Cardiac fibroblast (primary cell): ENCODE measurements around the gene SERPINE1.

Experiments used
- DNase-seq, 2 donors: peaks; one replicate each; pipeline versions ENCODE4 v3.0.0 to v3.0.0-alpha.2; 2010; ENCODE audit warnings: low read depth in 2 of 2
- H3K4me3 ChIP-seq, 2 donors: replicated peaks in 1 of 2; 1 replicate in 1 of 2; 2 replicates in 1 of 2; pipeline ENCODE4 v1.5.1; 2011; ENCODE audit warnings: low read depth in 2 of 2, low read length in 2 of 2, mild to moderate bottlenecking in 2 of 2, moderate library complexity in 1 of 2
- TF ChIP-seq, protein P1 (sequence below): IDR thresholded peaks from one replicate; pipeline ENCODE4 v1.5.1; 2011; ENCODE audit warnings: low read depth, mild to moderate bottlenecking, low read length, inconsistent platforms

SERPINE1 gene

DNA sequence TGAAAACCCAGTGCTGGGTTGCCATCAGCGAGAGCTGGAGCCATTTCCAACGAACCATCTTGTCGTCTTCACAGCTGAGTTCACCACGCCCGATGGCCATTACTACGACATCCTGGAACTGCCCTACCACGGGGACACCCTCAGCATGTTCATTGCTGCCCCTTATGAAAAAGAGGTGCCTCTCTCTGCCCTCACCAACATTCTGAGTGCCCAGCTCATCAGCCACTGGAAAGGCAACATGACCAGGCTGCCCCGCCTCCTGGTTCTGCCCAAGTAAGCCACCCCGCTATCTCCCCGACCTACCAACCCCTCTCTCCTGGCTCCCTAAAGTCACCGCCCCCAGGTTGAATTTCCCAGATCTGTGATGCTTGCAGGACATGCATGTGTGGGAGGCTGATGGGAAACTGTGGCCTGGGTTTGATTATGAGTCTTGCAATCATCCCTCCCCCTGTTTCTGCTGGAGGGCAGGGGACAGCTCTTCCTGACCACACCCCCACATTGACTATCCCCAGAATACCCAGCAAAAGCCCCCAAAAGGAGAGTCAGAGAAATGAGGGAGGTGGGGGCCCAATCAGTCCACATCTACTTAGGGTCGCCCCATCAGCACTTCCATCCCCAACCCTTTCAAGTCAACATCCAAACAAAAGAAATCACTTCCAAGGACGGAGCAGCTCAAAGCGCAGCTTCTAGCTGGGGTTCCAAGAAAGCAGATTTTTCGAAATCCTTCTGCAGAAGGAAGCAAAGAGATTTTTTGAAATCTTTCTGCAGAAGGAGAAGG, 6.9 kb downstream of the SERPINE1 start:
- H3K4me3 ChIP-seq, result peak overlapping the region in 1 of 2 donors; percentile 24
- DNase-seq, result peak; percentile 75 to 80
- TF ChIP-seq, protein P1, sequence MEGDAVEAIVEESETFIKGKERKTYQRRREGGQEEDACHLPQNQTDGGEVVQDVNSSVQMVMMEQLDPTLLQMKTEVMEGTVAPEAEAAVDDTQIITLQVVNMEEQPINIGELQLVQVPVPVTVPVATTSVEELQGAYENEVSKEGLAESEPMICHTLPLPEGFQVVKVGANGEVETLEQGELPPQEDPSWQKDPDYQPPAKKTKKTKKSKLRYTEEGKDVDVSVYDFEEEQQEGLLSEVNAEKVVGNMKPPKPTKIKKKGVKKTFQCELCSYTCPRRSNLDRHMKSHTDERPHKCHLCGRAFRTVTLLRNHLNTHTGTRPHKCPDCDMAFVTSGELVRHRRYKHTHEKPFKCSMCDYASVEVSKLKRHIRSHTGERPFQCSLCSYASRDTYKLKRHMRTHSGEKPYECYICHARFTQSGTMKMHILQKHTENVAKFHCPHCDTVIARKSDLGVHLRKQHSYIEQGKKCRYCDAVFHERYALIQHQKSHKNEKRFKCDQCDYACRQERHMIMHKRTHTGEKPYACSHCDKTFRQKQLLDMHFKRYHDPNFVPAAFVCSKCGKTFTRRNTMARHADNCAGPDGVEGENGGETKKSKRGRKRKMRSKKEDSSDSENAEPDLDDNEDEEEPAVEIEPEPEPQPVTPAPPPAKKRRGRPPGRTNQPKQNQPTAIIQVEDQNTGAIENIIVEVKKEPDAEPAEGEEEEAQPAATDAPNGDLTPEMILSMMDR, result no peak

- DNase-seq, result peak; percentile 70 to 83
- TF ChIP-seq, protein P1, result no peak
Measured at GRCh38 chr7:101134399-101134980, 7.6 kb downstream of the SERPINE1 start.

GRCh38 chr7:101137651-101138212, 10.8 kb downstream of the SERPINE1 start:
- H3K4me3 ChIP-seq, result no peak overlapping the region
- DNase-seq, result peak; percentile 56 to 87
- TF ChIP-seq, protein P1, result no peak

More at GRCh38 chr7:101134399-101134980, 7.6 kb downstream of the SERPINE1 start:
- H3K4me3 ChIP-seq, result no peak overlapping the region

DNA sequence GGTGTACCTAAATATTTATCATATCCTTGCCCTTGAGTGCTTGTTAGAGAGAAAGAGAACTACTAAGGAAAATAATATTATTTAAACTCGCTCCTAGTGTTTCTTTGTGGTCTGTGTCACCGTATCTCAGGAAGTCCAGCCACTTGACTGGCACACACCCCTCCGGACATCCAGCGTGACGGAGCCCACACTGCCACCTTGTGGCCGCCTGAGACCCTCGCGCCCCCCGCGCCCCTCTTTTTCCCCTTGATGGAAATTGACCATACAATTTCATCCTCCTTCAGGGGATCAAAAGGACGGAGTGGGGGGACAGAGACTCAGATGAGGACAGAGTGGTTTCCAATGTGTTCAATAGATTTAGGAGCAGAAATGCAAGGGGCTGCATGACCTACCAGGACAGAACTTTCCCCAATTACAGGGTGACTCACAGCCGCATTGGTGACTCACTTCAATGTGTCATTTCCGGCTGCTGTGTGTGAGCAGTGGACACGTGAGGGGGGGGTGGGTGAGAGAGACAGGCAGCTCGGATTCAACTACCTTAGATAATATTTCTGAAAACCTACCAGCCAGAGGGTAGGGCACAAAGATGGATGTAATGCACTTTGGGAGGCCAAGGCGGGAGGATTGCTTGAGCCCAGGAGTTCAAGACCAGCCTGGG, 11.4 kb downstream of the SERPINE1 start:
- peak; percentile 96 to 98 for DNase-seq
- H3K4me3 ChIP-seq, result no peak overlapping the region
- TF ChIP-seq, protein P1, result peak; percentile 70

- no peak overlapping the region for H3K4me3 ChIP-seq
- DNase-seq, result peak; percentile 62 to 87
- TF ChIP-seq, protein P1, result no peak
Measured at GRCh38 chr7:101140339-101140699, 13.4 kb downstream of the SERPINE1 start.

GRCh38 chr7:101140746-101141382, 14.0 kb downstream of the SERPINE1 start:
- H3K4me3 ChIP-seq, result no peak overlapping the region
- TF ChIP-seq, protein P1, result no peak
- no peak for DNase-seq
